ENCODE data around the gene THAP11.

GRCh38 chr16:67820608-67821259, 21.4 kb upstream of the THAP11 start:
- TF ChIP-seq EP300 (IDR thresholded peaks at IDR 0.05; ENCODE audit: borderline replicate concordance) (no peak), TCF12 (IDR thresholded peaks at IDR 0.05; ENCODE audit: low read depth) (no peak), CREB1 (IDR thresholded peaks at IDR 0.05; ENCODE audit: low read depth) (no peak), YY1 (IDR thresholded peaks at IDR 0.05; ENCODE audit: low read depth) (no peak), TAF1 (IDR thresholded peaks at IDR 0.05; ENCODE audit: low read depth) (no peak), FOXM1 (IDR thresholded peaks at IDR 0.05; ENCODE audit: borderline replicate concordance, low read depth) (no peak), RAD21 (IDR thresholded peaks at IDR 0.05; ENCODE audit: low read depth) (no peak), ZBTB7A (IDR thresholded peaks at IDR 0.05; ENCODE audit: low read depth) (no peak), EGR1 (IDR thresholded peaks at IDR 0.05) (no peak)
- TF ChIP-seq, protein P1, sequence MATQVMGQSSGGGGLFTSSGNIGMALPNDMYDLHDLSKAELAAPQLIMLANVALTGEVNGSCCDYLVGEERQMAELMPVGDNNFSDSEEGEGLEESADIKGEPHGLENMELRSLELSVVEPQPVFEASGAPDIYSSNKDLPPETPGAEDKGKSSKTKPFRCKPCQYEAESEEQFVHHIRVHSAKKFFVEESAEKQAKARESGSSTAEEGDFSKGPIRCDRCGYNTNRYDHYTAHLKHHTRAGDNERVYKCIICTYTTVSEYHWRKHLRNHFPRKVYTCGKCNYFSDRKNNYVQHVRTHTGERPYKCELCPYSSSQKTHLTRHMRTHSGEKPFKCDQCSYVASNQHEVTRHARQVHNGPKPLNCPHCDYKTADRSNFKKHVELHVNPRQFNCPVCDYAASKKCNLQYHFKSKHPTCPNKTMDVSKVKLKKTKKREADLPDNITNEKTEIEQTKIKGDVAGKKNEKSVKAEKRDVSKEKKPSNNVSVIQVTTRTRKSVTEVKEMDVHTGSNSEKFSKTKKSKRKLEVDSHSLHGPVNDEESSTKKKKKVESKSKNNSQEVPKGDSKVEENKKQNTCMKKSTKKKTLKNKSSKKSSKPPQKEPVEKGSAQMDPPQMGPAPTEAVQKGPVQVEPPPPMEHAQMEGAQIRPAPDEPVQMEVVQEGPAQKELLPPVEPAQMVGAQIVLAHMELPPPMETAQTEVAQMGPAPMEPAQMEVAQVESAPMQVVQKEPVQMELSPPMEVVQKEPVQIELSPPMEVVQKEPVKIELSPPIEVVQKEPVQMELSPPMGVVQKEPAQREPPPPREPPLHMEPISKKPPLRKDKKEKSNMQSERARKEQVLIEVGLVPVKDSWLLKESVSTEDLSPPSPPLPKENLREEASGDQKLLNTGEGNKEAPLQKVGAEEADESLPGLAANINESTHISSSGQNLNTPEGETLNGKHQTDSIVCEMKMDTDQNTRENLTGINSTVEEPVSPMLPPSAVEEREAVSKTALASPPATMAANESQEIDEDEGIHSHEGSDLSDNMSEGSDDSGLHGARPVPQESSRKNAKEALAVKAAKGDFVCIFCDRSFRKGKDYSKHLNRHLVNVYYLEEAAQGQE (IDR thresholded peaks at IDR 0.05; ENCODE audit: low read depth) = no peak
- TF ChIP-seq, protein P2, sequence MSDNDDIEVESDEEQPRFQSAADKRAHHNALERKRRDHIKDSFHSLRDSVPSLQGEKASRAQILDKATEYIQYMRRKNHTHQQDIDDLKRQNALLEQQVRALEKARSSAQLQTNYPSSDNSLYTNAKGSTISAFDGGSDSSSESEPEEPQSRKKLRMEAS (IDR thresholded peaks at IDR 0.05) = no peak
- TF ChIP-seq, protein P3, sequence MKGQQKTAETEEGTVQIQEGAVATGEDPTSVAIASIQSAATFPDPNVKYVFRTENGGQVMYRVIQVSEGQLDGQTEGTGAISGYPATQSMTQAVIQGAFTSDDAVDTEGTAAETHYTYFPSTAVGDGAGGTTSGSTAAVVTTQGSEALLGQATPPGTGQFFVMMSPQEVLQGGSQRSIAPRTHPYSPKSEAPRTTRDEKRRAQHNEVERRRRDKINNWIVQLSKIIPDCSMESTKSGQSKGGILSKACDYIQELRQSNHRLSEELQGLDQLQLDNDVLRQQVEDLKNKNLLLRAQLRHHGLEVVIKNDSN (IDR thresholded peaks at IDR 0.05) = no peak
